Upper lobe of left lung (tissue), 6 donors: Measurements from ENCODE around the gene CACNA1D. TPM values are rescaled to one million over a fixed set of nuclear protein-coding genes. Genes with fewer than 3 reads are reported as not detected.
A peak's percentile ranks its signal among the peaks of the same experiment; 100 is the strongest.

ENCODE experiments used
- ATAC-seq, 2 donors: fragments of 200-7000 bp; cut with Tn5 transposase; one replicate each; pipeline ENCODE4 v1.9.1; 2022; ENCODE audit warnings: mild to moderate bottlenecking in 2 of 2, moderate library complexity in 2 of 2; ENCODE audit not compliant: low FRiP score in 2 of 2
- DNase-seq, 2 donors: peaks; one replicate each; pipeline ENCODE4 v3.0.0-alpha.2; 2019 to 2020
- H3K27ac ChIP-seq, 4 donors: fragments of 200-600 bp; sonication (generic); one replicate each; pipeline ENCODE4 v1.5.1; 2016 to 2019
- H3K27me3 ChIP-seq, 4 donors: fragments of 200-600 bp; sonication (generic); one replicate each; pipeline ENCODE4 v1.5.1; 2017 to 2019
- H3K36me3 ChIP-seq, 4 donors: fragments of 200-600 bp; sonication (generic); one replicate each; pipeline ENCODE4 v1.5.1; 2016 to 2019
- H3K4me1 ChIP-seq, 4 donors: fragments of 200-600 bp; sonication (generic); one replicate each; pipeline ENCODE4 v1.5.1; 2018 to 2019
- H3K4me3 ChIP-seq, 4 donors: fragments of 200-600 bp; sonication (generic); one replicate each; pipeline ENCODE4 v1.5.1; 2017 to 2019; ENCODE audit warnings: mild to moderate bottlenecking in 2 of 4, moderate library complexity in 1 of 4
- H3K9me3 ChIP-seq, 4 donors: fragments of 200-600 bp; sonication (generic); one replicate each; pipeline ENCODE4 v1.5.1; 2018 to 2019
- EP300 ChIP-seq, 4 donors: sonication (generic); formaldehyde crosslinking; IDR thresholded peaks; one replicate each; pipeline ENCODE4 v1.5.1; 2017; ENCODE audit warnings: antibody characterized with exemption in 4 of 4, control low read depth in 2 of 4
- POLR2A ChIP-seq, 4 donors: fragments of 450-650 bp; IDR thresholded peaks; one replicate each; pipeline ENCODE4 v1.5.1; 2016 to 2017; ENCODE audit warnings: antibody characterized with exemption in 4 of 4, mild to moderate bottlenecking in 2 of 4
- POLR2AphosphoS5 ChIP-seq, 2 donors: sonication (generic); formaldehyde crosslinking; IDR thresholded peaks; one replicate each; pipeline ENCODE4 v1.5.1; 2017; ENCODE audit warnings: antibody characterized with exemption in 2 of 2
- WGBS, 2 donors: methylation state at CpG; one replicate each; pipeline ENCODE4 v1.1.5; 2017 to 2018; 5-methylcytosine and 5-hydroxymethylcytosine counted together
- total RNA-seq, 6 donors: library from RNA; depleted of rRNA in 4 of 6; stranded (reverse); fragments of >200 nt in 4 of 6; gene quantifications; one replicate each; pipeline versions ENCODE4 v1.1.0 to v1.2.1, GENCODE V29; 2016 to 2021
- TF ChIP-seq, protein P1 (sequence below), 6 experiments: fragments of 450-650 bp in 4 of 6; fragments of 200-600 bp in 2 of 6; sonication (generic) in 2 of 6; IDR thresholded peaks; one replicate each; pipeline ENCODE4 v1.5.1; 2016 to 2019; ENCODE audit warnings: antibody characterized with exemption in 6 of 6
- donor health status: DM: no; HTN: no; CAD: no; lungs with moderate emphysema.
- donor health status: DM: no; HTN: yes; CAD: no; lungs with severe emphysema.

The CACNA1D gene
- total RNA-seq, 6 donors from 2014 or later, result 17.2 to 221 (median 30.2) TPM

DNA sequence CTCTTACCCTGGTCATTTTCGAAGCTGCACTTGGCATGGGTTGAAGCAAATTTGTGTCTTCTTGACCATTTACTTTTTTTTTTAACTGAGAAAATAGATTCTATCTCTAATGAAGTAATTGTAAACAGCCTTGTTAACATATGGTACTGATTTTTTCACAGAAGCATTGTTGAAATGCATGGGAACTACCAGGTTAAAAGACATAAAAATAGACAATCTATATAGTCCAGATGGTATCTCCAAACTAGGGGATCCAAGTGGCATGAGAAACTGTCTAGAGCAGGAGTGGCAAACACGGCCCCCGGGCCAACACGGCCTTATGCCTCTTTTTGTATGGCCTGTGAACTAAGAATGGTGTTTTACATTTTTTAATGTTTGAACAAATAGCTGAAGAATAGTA is 41.9 kb downstream of the CACNA1D start:
- Histone ChIP-seq H3K27me3 (no peaks in the 10 kb centered on the region), H3K4me3 (no peak overlapping the region), H3K36me3 (no peaks in the 10 kb centered on the region), H3K9me3 (no peaks in the 10 kb centered on the region), H3K27ac (no peak overlapping the region), H3K4me1 (no peaks in the 10 kb centered on the region)
- ATAC-seq (no peak), DNase-seq (no peak)
- TF ChIP-seq POLR2AphosphoS5 (IDR thresholded peaks at IDR 0.05) (no peak), EP300 (IDR thresholded peaks at IDR 0.05) (no peak), POLR2A (IDR thresholded peaks at IDR 0.05) (no peak)
- TF ChIP-seq, protein P1, sequence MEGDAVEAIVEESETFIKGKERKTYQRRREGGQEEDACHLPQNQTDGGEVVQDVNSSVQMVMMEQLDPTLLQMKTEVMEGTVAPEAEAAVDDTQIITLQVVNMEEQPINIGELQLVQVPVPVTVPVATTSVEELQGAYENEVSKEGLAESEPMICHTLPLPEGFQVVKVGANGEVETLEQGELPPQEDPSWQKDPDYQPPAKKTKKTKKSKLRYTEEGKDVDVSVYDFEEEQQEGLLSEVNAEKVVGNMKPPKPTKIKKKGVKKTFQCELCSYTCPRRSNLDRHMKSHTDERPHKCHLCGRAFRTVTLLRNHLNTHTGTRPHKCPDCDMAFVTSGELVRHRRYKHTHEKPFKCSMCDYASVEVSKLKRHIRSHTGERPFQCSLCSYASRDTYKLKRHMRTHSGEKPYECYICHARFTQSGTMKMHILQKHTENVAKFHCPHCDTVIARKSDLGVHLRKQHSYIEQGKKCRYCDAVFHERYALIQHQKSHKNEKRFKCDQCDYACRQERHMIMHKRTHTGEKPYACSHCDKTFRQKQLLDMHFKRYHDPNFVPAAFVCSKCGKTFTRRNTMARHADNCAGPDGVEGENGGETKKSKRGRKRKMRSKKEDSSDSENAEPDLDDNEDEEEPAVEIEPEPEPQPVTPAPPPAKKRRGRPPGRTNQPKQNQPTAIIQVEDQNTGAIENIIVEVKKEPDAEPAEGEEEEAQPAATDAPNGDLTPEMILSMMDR (IDR thresholded peaks at IDR 0.05), result no peak
- 80 to 85% methylated on average over 4 of the region's 4 CpGs for WGBS, 2 donors

GRCh38 chr3:53544357-53544756 is 49.9 kb downstream of the CACNA1D start:
- peak overlapping the region in 1 of 4 donors; percentile 15 for H3K27ac ChIP-seq
- 85 to 94% methylated on average over 3 of the region's 3 CpGs for WGBS, 2 donors
- H3K9me3 ChIP-seq, result no peaks in the 10 kb centered on the region
- ATAC-seq, result no peak
- H3K4me1 ChIP-seq, result peaks cover 0 to 3% (median 1%) of the 10 kb centered on the region in 4 donors
- TF ChIP-seq POLR2A (IDR thresholded peaks at IDR 0.05), result no peak
- TF ChIP-seq, protein P1 (IDR thresholded peaks at IDR 0.05), result no peak
- no peak for TF ChIP-seq EP300 (IDR thresholded peaks at IDR 0.05)
- no peak for TF ChIP-seq POLR2AphosphoS5 (IDR thresholded peaks at IDR 0.05)
- no peak overlapping the region for H3K4me3 ChIP-seq
- no peaks in the 10 kb centered on the region for H3K27me3 ChIP-seq
- DNase-seq, result no peak
- no peaks in the 10 kb centered on the region for H3K36me3 ChIP-seq

DNA sequence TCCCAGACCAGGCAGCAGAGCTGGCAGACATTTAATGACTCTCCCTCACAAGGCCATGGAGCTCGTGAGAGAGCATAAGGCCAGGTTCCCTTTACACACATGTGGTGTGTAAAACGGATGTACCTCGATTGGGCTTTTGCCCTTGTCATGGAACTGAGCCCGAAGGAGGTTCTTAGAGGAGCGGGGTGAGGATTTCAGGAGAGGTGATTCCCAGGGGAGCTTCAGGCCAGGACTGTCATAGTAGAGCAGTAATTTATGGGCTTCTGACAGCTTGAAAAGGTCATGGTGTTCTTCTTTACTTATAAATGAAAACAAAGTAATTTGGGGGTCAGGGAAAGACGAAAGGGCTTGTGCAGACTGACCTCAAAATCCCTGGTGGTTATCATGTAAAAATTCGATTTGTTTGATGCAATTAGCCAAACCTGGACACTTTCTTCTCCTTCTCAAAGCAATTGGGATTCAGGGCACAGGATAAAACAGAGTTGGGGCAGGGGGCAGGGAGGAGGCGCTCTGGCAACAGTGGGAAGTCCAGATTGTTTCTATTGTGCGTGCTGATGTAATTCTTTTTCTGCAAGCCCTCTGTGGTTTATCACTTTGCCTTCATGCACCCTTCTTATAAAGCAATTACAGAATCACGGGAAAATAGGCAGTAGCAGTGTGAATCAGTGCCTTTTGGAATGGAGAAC is 51.0 kb downstream of the CACNA1D start:
- peak overlapping the region in 2 of 4 donors; percentile 15 to 35 for H3K27ac ChIP-seq
- H3K4me3 ChIP-seq, result no peak overlapping the region
- ATAC-seq (peak in 1 of 2 donors; percentile 34), DNase-seq (no peak)
- 72 to 78% methylated on average over 10 of the region's 10 CpGs for WGBS, 2 donors
- H3K4me1 ChIP-seq, result peaks cover 0 to 3% (median 1%) of the 10 kb centered on the region in 4 donors
- no peaks in the 10 kb centered on the region for H3K9me3 ChIP-seq
- TF ChIP-seq POLR2A (IDR thresholded peaks at IDR 0.05) (no peak), POLR2AphosphoS5 (IDR thresholded peaks at IDR 0.05) (no peak), EP300 (IDR thresholded peaks at IDR 0.05) (no peak)
- TF ChIP-seq, protein P1 (IDR thresholded peaks at IDR 0.05), result no peak
- H3K27me3 ChIP-seq, result no peaks in the 10 kb centered on the region
- H3K36me3 ChIP-seq, result no peaks in the 10 kb centered on the region

- ATAC-seq (peak in 1 of 2 donors; percentile 49), DNase-seq (peak in 1 of 2 donors; percentile 31)
- TF ChIP-seq EP300 (IDR thresholded peaks at IDR 0.05) (no peak), POLR2AphosphoS5 (IDR thresholded peaks at IDR 0.05) (no peak), POLR2A (IDR thresholded peaks at IDR 0.05) (no peak)
- TF ChIP-seq, protein P1 (IDR thresholded peaks at IDR 0.05), result no peak
- peaks cover 0 to 3% (median 1%) of the 10 kb centered on the region in 4 donors for H3K4me1 ChIP-seq
- H3K36me3 ChIP-seq, result no peaks in the 10 kb centered on the region
- 76 to 78% methylated on average over 7 of the region's 7 CpGs for WGBS, 2 donors
- no peaks in the 10 kb centered on the region for H3K9me3 ChIP-seq
- H3K27ac ChIP-seq, result peak overlapping the region in 2 of 4 donors; percentile 24 to 35
- H3K4me3 ChIP-seq, result no peak overlapping the region
- no peaks in the 10 kb centered on the region for H3K27me3 ChIP-seq
These were observed 51.6 kb downstream of the CACNA1D start for GRCh38 chr3:53545996-53546359.

DNA sequence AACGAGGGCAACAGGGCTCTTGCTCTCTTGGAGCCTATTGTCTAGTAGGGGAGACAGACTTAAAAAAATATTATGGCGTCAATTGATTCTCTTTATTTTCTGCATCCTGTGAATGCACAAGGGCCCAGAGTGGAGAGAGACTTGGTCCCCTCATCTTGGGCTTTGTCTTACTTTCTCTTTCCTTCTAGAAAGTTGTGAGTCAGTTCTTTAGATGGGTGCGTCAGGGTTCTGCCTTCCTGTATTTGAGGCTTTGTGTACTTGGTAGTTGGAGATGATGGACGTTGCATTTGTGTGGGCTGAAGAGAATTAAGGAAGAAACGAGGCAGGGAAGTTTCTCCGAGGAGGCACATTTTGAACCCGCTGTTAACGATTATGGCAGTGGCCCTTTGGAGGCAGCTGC is 52.9 kb downstream of the CACNA1D start:
- WGBS, 2 donors, result 80 to 86% methylated on average over 8 of the region's 8 CpGs
- H3K36me3 ChIP-seq, result no peaks in the 10 kb centered on the region
- H3K27me3 ChIP-seq, result no peaks in the 10 kb centered on the region
- TF ChIP-seq POLR2AphosphoS5 (IDR thresholded peaks at IDR 0.05) (no peak), POLR2A (IDR thresholded peaks at IDR 0.05) (no peak), EP300 (IDR thresholded peaks at IDR 0.05) (no peak)
- TF ChIP-seq, protein P1 (IDR thresholded peaks at IDR 0.05), result no peak
- ATAC-seq, result no peak
- DNase-seq, result no peak
- no peak overlapping the region for H3K4me3 ChIP-seq
- H3K9me3 ChIP-seq, result no peaks in the 10 kb centered on the region
- H3K27ac ChIP-seq, result no peak overlapping the region
- peaks cover 0 to 3% (median 1%) of the 10 kb centered on the region in 4 donors for H3K4me1 ChIP-seq
